GM18505 (cell line): ENCODE results near the gene C19orf38.

ENCODE experiments used
- ATAC-seq: cut with Tn5 transposase; IDR thresholded peaks from one replicate; pipeline ENCODE4 v1.9.1; 2021; ENCODE audit not compliant: unreplicated experiment
- POLR2A ChIP-seq: IDR thresholded peaks from 4 replicates; pipeline ENCODE4 v1.6.1; 2011; ENCODE audit warnings: borderline replicate concordance; ENCODE audit not compliant: insufficient read depth, insufficient read length; ENCODE audit errors: extremely low read depth

Gene C19orf38

GRCh38 chr19:10882108-10882457 lies 33.9 kb downstream of the C19orf38 start:
- no peak for ATAC-seq
- no peak for TF ChIP-seq POLR2A

GRCh38 chr19:10884274-10884673 lies 36.1 kb downstream of the C19orf38 start:
- TF ChIP-seq POLR2A: no peak
- ATAC-seq: no peak

DNA sequence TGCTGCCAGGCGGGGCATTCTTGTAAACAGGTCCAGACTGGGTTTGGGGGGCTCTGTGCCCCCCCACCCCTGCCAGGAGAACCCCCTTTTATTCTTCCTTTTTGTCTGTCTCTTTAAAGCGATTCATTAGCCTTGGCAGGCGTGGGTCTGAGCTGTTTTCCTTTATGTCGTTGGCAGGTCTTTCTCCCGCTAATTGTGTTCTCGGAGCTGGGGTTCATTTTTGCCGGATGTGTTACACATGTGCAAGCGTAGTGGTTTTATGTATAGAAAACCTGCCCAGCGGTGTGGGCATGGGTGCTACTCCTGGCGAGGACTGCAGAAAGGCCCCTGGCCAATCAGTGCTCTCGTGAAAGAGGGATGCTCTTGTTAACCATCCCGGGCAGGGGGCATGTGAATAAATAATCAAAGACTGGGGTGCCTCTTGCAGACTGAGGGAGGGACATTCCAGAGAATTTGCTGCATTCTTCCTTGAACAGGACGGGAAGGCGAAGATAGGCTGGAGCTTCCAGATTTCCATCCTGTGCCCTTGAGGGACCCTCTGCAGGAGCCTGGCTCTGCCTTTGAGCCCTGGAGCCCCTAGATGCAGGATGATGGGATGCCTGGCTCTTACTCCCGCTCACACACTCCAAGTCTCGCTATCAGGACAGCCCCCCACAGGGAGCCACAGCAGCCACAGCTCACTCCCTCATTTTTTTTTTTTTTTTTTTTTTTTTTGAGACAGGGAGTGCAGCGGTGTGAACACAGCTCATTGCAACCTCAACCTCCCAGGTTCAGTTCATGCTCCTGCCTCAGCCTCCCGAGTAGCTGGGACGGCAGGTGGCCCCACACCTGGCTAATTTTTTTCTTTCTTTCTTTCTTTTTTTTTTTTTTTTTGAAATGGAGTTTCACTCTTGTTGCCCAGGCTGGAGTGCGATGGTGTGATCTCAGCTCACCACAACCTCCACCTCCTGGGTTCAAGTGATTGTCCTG lies 37.3 kb downstream of the C19orf38 start:
- no peak for ATAC-seq
- TF ChIP-seq POLR2A: no peak

DNA sequence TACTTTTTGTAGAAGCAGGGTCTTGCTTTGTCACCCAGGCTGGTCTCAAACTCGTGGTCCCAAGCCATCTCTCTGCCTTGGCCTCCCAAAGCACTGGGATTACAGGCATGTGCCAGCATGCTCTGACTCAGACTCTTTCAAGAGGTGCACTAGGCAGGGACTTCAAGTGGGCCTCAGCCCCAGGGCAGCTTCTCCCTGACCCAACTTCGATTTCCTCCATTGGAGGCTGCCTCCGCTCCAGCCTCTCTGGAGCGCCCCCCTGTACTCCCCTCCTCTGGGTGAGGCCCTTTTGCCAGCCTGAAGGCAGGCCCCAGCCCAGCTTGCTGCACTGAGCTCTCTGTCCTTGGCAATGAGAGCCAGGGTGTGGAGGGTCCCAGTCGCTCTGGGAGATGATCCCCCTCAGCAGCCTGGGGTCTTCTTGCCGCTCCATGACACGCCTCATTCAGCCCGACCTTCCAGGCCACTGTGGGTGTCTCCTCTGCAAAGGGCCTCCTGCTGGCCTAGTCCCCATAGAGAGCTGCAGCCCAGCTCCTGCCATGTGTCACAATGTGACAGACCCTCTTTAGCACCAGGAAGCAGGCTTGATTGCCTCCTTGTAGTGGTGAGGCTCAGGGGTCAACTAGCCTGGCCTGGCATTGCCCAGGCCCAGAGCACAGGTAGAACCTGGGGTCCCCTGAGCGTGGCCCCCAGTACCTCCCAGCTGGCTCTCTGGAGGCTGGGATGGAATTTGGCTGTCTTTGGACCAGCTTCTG lies 39.6 kb downstream of the C19orf38 start:
- no peak for TF ChIP-seq POLR2A

DNA sequence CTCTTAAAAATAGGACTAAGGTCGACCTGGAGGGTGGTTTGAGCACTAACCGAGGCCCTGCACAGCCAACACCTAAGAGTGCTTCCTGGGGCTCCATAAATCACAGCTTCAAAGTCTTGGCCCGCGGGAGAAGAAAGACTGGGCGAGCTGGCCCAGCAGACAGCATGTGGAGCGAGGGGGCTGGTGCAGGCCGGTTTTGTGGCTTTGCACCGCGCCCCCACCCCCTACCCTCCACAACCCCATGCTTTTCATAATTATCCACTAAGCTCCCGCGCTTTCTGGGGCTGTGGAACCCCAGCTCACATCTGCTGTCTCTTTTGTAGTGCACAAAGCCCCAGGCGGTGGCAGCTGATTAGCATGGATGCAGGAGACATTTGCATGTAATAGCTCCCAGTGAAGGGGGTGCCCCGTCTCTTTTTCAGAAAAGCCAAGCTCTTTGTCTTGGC lies 40.2 kb downstream of the C19orf38 start:
- ATAC-seq: no peak
- TF ChIP-seq POLR2A: no peak

More for the DNA sequence above, 39.6 kb downstream of the C19orf38 start:
- no peak for ATAC-seq

DNA sequence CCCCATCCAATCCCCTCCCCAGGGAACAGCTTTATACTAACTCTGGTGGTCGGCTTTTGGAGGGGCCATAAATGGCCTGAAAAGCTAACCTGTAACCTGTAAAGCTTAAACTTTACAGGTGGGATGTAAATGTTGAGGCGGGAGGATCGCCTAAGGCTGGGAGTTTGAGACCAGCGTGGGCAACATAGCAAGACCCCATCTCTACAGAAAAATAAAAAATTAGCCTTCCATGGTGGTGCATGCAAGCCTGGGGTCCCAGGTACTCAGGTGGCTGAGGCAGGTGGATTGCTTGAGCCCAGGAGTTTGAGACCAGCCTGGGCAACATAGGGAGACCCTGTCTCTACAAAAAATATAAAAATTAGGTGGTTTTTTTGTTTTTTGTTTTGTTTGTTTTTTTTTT lies 41.7 kb downstream of the C19orf38 start:
- TF ChIP-seq POLR2A: no peak
- no peak for ATAC-seq

DNA sequence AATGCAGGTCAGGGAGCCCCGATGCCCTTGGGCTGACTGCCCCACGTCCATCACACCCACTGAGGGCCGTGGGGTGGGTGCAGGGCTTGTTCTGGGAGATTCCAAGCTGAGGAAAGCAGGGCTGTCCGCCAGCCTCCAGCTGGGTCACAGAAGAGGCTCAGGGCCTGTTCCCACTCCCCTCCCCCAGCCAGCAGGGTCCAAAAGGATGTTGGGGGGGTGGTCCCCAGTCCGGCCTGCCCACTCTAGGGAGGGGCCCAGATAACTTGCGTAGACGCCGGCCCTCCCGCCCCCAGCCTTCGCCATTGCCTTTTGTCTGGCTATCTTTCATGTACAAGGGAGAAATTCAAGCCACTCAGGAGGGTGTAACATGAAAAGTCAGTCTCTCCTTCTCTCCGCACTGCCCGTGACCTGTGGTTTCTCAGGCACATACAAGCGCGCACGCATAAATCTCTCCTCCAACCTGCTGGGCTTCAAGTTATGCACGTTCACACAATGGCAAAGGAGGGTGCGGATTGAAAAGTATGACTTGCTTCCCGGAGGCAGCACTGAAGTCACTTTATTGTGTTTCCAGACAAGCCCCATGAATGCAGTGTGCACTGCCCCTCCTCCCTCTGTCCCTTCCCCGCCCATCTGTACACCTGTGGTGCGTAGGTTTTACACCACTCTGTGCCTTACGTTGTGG lies 43.3 kb downstream of the C19orf38 start:
- no peak for TF ChIP-seq POLR2A

GRCh38 chr19:10892256-10892655 lies 44.0 kb downstream of the C19orf38 start:
- no peak for TF ChIP-seq POLR2A
- no peak for ATAC-seq

More for the DNA sequence above, 43.3 kb downstream of the C19orf38 start:
- ATAC-seq: no peak

- TF ChIP-seq POLR2A: no peak
- no peak for ATAC-seq
Measured at GRCh38 chr19:10894911-10895213, 46.6 kb downstream of the C19orf38 start.

DNA sequence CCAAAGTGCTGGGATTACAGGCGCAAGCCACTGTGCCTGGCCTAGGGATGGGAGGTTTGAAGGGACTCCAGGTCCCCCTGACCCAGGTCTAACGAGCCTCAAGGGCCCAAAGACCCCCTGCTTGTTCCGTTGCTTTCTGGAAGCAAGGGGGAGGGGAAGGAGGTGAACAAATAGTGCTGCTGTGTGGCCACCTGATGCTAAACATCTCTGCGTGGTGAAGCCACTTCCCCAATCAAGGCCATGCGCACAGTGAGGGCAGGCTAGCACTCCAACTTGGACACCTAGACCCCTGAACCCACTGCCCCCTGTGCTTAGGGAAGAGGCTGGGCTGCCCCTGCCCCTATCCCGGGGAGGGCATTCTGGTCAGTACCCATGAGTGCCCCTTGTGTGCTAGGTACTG lies 47.1 kb downstream of the C19orf38 start:
- TF ChIP-seq POLR2A: no peak
- ATAC-seq: no peak

DNA sequence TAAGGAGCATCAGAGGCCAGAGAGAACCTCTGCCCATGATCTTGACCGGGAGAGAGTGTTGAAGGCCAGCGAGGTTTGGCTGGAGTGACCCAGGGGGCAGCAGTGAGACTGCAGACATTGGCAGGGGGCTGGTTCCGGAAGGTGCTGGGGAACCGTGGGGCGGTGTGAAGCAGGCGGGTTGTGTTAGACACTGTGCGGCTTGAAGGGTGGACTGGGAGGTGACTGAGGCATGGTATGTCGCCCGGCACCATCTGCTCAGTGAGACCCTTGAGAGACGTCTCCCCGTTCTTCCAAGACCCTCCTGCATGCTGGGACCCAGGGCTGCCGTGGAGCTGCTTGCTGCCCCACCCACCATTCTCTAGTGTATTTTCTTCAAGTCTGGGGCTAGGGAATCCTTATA lies 47.7 kb downstream of the C19orf38 start:
- ATAC-seq: no peak
- TF ChIP-seq POLR2A: no peak

GRCh38 chr19:10896851-10897526 lies 48.8 kb downstream of the C19orf38 start:
- TF ChIP-seq POLR2A: no peak
- ATAC-seq: no peak

DNA sequence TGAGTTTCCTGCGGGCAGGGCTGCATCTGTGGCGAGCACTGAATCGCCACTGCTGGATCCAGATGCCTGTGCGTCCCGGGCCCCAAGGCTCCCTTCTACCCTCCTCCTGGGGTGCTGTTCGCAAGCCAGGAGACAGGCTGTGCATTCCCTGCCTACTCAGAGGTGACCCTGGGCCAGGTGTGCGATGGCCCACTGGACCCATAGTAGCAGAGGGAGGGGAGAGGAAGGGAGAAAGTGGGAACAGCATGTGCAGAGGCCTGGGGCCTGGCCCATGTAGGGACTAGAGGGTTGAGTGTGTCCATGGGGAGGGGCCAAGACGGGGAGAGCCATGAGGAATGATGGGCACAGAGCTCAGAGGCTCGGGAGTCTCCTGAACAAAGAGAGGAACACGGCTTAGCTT lies 50.4 kb downstream of the C19orf38 start:
- ATAC-seq: no peak
- no peak for TF ChIP-seq POLR2A
